Smooth muscle cell (in vitro differentiated cells): ENCODE measurements around the gene NTHL1. TPM values are rescaled to one million over a fixed set of nuclear protein-coding genes. Genes with fewer than 3 reads are reported as not detected.

Experiments
- DNase-seq: peaks from one replicate; lab custom pipeline; 2025; ENCODE audit not compliant: unreplicated experiment; lab: John Stamatoyannopoulos, UW
- H2AFZ ChIP-seq: fragments of 200-600 bp; sonication (generic); 2 replicates; pipeline ENCODE4 v1.6.0; 2016; ENCODE audit warnings: antibody characterized with exemption, low read depth, mild to moderate bottlenecking
- H3F3A ChIP-seq: fragments of 200-600 bp; sonication (generic); 2 replicates; pipeline ENCODE4 v1.6.0; 2017; ENCODE audit warnings: antibody characterized with exemption, low read depth
- H3K27ac ChIP-seq: fragments of 200-600 bp; sonication (generic); 2 replicates; pipeline ENCODE4 v1.5.1; 2016; ENCODE audit warnings: low read depth, mild to moderate bottlenecking
- H3K27me3 ChIP-seq: fragments of 200-600 bp; sonication (generic); 2 replicates; pipeline ENCODE4 v1.6.1; 2016; ENCODE audit warnings: low read depth, mild to moderate bottlenecking
- H3K36me3 ChIP-seq: fragments of 200-600 bp; sonication (generic); 2 replicates; pipeline ENCODE4 v1.5.1; 2016; ENCODE audit warnings: low read depth
- H3K4me1 ChIP-seq: fragments of 200-600 bp; sonication (generic); 2 replicates; pipeline ENCODE4 v1.5.1; 2016; ENCODE audit warnings: low read depth
- H3K4me2 ChIP-seq: fragments of 200-600 bp; sonication (generic); 2 replicates; pipeline ENCODE4 v1.6.0; 2016; ENCODE audit warnings: mild to moderate bottlenecking
- H3K4me3 ChIP-seq: fragments of 200-600 bp; sonication (generic); 2 replicates; pipeline ENCODE4 v1.5.1; 2016; ENCODE audit warnings: mild to moderate bottlenecking
- H3K79me2 ChIP-seq: fragments of 200-600 bp; sonication (generic); 2 replicates; pipeline ENCODE4 v1.6.0; 2016; ENCODE audit warnings: low read depth, mild to moderate bottlenecking
- H3K9ac ChIP-seq: fragments of 200-600 bp; sonication (generic); 2 replicates; pipeline ENCODE4 v1.6.0; 2016; ENCODE audit warnings: low read depth
- H3K9me3 ChIP-seq: fragments of 200-600 bp; sonication (generic); replicated peaks from 2 replicates; pipeline ENCODE4 v1.5.1; 2016; ENCODE audit warnings: low read depth
- H4K20me1 ChIP-seq: fragments of 200-600 bp; sonication (generic); 2 replicates; pipeline ENCODE4 v1.6.0; 2016; ENCODE audit warnings: low read depth
- WGBS: methylation state at CpG from one replicate; pipeline ENCODE4 v1.1.7; 2016; ENCODE audit warnings: low lambda C conversion rate; 5-methylcytosine and 5-hydroxymethylcytosine counted together
- polyA plus RNA-seq: library from polyadenylated mRNA; unstranded; fragments of >200 nt; fragmentation: Nextera tagmentation; extraction: Ambion mirVana; gene quantifications from 2 replicates; pipeline ENCODE4 v1.2.1, GENCODE V29; 2016
- total RNA-seq: library from RNA; depleted of rRNA; stranded (reverse); fragments of >200 nt; gene quantifications from 2 replicates; pipeline ENCODE4 v1.2.3, GENCODE V29; 2014
- TF ChIP-seq, protein P1 (sequence below): fragments of 200-600 bp; sonication (generic); IDR thresholded peaks from 2 replicates; pipeline ENCODE4 v1.5.1; 2017; ENCODE audit warnings: borderline replicate concordance, mild to moderate bottlenecking, antibody characterized with exemption; ENCODE audit not compliant: insufficient read depth, poor library complexity, severe bottlenecking

NTHL1 gene
- total and polyA plus RNA-seq, 2 experiments from 2014 or later = 23.8 to 39.3 TPM

DNA sequence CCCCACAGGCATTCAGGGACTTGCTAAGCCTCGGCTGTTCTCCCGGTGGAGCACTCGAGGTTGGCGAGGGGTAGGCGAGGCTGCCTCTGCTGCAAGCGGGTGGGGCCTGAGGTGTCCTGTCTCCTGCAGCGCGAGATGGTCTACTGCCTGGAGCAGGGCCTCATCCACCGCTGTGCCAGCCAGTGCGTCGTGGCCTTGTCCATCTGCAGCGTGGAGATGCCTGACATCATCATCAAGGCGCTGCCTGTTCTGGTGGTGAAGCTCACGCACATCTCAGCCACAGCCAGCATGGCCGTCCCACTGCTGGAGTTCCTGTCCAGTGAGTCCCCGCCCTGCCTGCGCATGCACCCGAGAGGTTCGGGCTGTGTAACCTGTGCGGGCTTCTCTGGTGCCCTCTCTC, 26.4 kb upstream of the NTHL1 start:
- DNase-seq = no peak
- no peaks in the 10 kb centered on the region for H4K20me1 ChIP-seq
- TF ChIP-seq, protein P1, sequence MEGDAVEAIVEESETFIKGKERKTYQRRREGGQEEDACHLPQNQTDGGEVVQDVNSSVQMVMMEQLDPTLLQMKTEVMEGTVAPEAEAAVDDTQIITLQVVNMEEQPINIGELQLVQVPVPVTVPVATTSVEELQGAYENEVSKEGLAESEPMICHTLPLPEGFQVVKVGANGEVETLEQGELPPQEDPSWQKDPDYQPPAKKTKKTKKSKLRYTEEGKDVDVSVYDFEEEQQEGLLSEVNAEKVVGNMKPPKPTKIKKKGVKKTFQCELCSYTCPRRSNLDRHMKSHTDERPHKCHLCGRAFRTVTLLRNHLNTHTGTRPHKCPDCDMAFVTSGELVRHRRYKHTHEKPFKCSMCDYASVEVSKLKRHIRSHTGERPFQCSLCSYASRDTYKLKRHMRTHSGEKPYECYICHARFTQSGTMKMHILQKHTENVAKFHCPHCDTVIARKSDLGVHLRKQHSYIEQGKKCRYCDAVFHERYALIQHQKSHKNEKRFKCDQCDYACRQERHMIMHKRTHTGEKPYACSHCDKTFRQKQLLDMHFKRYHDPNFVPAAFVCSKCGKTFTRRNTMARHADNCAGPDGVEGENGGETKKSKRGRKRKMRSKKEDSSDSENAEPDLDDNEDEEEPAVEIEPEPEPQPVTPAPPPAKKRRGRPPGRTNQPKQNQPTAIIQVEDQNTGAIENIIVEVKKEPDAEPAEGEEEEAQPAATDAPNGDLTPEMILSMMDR = no peak
- H3K9me3 ChIP-seq = no peaks in the 10 kb centered on the region
- H3K27me3 ChIP-seq = no peaks in the 10 kb centered on the region
- no peaks in the 10 kb centered on the region for H3K36me3 ChIP-seq
- no peaks in the 10 kb centered on the region for H3F3A ChIP-seq
- no peaks in the 10 kb centered on the region for H3K79me2 ChIP-seq
- H2AFZ ChIP-seq = no peak overlapping the region
- H3K9ac ChIP-seq = no peak overlapping the region
- H3K27ac ChIP-seq = no peak overlapping the region
- H3K4me2 ChIP-seq = no peak overlapping the region
- H3K4me3 ChIP-seq = no peak overlapping the region
- 99% methylated on average over 20 of the region's 20 CpGs for WGBS
- no peaks in the 10 kb centered on the region for H3K4me1 ChIP-seq

DNA sequence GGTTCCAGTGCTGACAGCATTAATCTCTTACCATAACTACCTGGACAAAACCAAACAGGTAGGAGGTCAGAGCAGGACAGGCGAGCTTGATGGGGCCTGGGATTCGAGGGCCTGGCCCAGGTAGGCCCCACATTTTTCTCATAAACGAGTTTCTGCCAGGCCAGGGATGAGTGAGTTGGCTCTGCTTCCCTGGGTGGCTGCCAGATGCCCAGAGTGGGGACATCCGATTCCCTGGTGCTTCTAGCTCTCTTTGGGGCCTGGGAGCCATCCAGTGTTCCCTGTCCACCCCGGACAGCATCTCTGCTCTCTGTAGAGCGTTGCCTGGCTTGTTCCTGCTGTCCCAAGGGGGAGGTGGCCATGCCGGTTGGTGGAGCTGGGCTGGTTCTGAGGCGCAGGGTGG, 25.3 kb upstream of the NTHL1 start:
- TF ChIP-seq, protein P1 = no peak
- Histone ChIP-seq H3K27ac (no peak overlapping the region), H3K4me1 (no peaks in the 10 kb centered on the region), H3K4me2 (no peak overlapping the region), H2AFZ (no peak overlapping the region), H3F3A (no peaks in the 10 kb centered on the region), H3K79me2 (no peaks in the 10 kb centered on the region), H3K27me3 (no peaks in the 10 kb centered on the region), H4K20me1 (no peaks in the 10 kb centered on the region), H3K4me3 (no peak overlapping the region), H3K9me3 (no peaks in the 10 kb centered on the region), H3K36me3 (no peaks in the 10 kb centered on the region), H3K9ac (no peak overlapping the region)
- 95% methylated on average over 8 of the region's 8 CpGs for WGBS
- no peak for DNase-seq

DNA sequence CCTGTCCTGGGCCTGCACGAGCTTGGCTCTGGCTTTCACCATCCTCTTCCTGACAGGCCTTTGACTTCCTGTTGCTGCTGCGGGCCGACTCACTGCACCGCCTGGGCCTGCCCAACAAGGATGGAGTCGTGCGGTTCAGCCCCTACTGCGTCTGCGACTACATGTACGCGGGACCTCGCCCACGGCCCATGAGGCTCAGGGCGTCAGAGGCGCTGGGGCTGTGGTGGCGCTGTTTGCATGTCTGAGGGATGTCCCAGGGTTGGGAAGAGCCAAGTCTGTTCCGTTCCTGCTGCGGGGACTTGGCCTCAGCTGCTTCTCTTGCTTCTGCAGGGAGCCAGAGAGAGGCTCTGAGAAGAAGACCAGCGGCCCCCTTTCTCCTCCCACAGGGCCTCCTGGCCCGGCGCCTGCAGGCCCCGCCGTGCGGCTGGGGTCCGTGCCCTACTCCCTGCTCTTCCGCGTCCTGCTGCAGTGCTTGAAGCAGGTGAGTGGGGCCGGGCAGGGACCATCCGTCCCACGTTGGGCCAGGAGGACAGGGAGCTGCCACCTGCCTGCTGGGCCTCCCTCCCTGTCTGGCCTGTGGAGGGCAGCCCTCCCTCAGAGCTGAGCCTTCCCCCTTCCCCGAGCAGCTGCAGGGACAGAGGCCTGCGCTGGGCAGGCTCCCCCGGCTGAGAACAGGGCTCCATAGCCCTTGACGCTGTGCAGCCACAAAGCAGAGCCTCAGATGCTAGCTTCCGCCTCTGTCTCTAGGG, 24.0 kb upstream of the NTHL1 start:
- H4K20me1 ChIP-seq = no peaks in the 10 kb centered on the region
- H3K4me3 ChIP-seq = no peak overlapping the region
- no peaks in the 10 kb centered on the region for H3K27me3 ChIP-seq
- H3F3A ChIP-seq = no peaks in the 10 kb centered on the region
- H3K4me1 ChIP-seq = no peaks in the 10 kb centered on the region
- no peak overlapping the region for H2AFZ ChIP-seq
- H3K4me2 ChIP-seq = no peak overlapping the region
- H3K9me3 ChIP-seq = no peaks in the 10 kb centered on the region
- no peak overlapping the region for H3K27ac ChIP-seq
- TF ChIP-seq, protein P1 = no peak
- no peak for DNase-seq
- no peaks in the 10 kb centered on the region for H3K79me2 ChIP-seq
- H3K9ac ChIP-seq = no peak overlapping the region
- no peaks in the 10 kb centered on the region for H3K36me3 ChIP-seq
- 95% methylated on average over 34 of the region's 34 CpGs for WGBS
